GM18870 (cell line): Measurements from ENCODE around the gene TLE3.

Source experiments
- ATAC-seq: cut with Tn5 transposase; IDR thresholded peaks from one replicate; pipeline ENCODE4 v1.9.1; 2021; ENCODE audit warnings: moderate library complexity; ENCODE audit not compliant: unreplicated experiment

TLE3 gene

DNA sequence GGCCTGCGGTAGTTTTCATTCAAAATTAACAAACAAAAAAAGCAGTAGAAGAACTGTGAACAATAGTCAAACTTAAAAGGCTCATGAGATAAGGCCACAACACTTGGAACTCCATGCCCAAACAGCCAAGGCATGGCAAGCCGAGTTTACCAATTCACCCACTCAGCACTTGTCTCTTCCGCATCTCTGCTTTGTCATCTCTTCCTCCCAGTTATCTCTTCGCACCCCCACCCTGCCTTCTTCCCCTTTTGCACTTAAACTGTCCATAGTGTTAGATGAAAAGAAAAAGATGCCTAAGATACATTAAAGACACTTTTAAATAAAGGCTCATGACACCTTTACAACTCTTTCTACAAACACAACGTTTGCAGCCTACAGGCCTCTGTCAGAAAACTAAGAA lies 11.1 kb downstream of the TLE3 start:
- no peak for ATAC-seq

- ATAC-seq: no peak
Observed at GRCh38 chr15:70084461-70084860, 13.3 kb downstream of the TLE3 start.

DNA sequence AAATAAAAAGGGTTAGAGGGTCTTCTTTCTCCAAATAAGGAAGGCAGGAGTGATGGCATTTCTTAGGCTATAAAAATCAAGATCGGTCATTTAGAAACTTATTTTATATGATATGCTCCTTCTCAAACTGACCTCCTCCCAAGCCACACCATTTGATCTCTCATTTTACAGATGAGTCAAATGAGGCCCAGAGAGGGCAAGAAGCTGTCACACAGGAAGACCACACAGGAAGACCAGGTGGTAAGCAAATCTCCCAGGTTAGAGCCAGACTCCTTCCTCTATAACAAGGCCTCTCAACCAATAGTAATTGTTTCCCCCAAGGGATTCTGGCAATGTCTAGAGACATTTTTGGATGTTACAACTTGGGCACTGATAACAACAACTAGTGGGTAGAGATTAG lies 13.8 kb downstream of the TLE3 start:
- ATAC-seq: no peak

- ATAC-seq: no peak
Observed at GRCh38 chr15:70083418-70083817, 14.3 kb downstream of the TLE3 start.

GRCh38 chr15:70082281-70082900 lies 15.3 kb downstream of the TLE3 start:
- ATAC-seq: no peak

- no peak for ATAC-seq
Observed at GRCh38 chr15:70081612-70082011, 16.1 kb downstream of the TLE3 start.

DNA sequence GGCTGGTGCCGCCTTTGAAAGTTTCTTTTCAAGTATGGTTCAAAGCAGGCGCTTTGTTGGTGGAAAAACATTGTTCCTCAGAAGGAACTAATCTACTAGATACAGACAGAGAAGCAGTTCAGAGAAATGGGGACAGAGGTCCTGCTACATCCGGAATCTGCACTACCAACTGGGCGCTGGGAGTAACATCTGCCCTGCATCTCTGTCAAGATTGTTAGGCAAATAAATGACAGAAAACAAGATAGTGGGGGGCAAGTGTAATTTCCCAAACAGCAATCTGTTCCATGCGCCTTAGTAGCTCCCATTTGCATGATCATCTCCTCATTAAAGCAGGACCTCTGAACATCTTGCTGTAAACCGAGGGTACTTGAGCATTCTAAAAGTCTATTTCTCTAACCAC lies 17.4 kb downstream of the TLE3 start:
- ATAC-seq: no peak

GRCh38 chr15:70079888-70080287 lies 17.8 kb downstream of the TLE3 start:
- ATAC-seq: no peak

DNA sequence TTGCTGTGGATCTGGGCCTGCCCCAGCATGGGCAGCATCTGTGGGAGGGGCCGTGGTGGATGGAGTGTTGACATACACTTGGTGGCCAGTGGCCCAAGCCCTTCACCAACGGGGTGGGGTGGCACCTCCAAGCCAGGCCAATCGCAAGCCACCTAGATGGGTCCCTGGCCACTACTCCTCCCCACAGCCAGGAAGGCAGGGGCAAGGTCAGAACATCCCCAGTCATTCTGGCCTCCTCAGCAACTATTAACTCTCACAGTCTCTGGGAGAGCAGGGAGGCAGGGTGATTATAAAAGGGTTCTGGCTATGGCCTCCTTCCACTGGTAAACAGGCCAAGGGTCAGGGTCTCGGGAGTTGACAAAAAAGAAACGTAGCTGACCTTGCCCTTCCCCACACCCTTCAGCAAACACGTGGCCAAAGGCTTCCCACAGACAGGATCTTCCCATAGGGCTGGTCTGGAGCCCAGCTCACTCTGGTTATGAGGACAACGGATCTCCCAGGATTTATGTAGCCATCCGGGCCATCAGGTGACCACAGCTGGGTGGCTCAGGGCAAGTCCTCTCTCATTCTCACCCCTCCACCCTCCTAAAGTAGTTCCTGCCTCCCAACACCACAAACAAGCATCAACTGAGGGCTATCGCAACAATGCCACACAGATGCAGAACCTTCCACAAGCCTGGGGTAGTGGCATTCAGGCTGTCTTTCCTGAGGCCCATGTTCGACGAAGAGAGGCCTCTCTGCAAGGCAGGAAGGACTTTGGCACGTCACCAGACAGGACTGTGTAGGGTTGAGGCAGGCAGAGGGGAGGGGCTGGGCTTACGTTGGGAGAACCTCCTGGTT lies 18.9 kb downstream of the TLE3 start:
- ATAC-seq: no peak

GRCh38 chr15:70077188-70078147 lies 20.2 kb downstream of the TLE3 start:
- ATAC-seq: no peak

- no peak for ATAC-seq
Observed at GRCh38 chr15:70074380-70074779, 23.3 kb downstream of the TLE3 start.

GRCh38 chr15:70072479-70072878 lies 25.2 kb downstream of the TLE3 start:
- no peak for ATAC-seq

- no peak for ATAC-seq
Observed at GRCh38 chr15:70071799-70072198, 25.9 kb downstream of the TLE3 start.

DNA sequence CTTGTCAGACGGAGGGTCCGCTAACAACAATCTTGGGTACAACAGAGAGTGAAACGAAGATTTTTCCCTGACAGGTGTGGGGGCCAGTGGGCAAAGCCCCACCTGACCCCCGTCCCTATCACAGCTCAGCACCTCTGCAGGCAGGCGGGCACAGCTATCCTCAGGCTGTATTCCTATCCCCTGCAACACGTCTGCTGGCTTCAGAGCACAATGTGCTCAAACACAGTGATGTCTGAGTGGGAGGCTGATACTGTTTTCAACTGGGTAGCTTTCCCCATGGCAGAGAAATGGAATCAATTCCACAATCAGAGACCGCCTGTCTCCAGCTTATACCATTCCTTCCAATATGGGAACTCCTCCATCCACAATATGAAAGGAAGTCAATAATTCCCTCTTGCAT lies 28.0 kb downstream of the TLE3 start:
- no peak for ATAC-seq

DNA sequence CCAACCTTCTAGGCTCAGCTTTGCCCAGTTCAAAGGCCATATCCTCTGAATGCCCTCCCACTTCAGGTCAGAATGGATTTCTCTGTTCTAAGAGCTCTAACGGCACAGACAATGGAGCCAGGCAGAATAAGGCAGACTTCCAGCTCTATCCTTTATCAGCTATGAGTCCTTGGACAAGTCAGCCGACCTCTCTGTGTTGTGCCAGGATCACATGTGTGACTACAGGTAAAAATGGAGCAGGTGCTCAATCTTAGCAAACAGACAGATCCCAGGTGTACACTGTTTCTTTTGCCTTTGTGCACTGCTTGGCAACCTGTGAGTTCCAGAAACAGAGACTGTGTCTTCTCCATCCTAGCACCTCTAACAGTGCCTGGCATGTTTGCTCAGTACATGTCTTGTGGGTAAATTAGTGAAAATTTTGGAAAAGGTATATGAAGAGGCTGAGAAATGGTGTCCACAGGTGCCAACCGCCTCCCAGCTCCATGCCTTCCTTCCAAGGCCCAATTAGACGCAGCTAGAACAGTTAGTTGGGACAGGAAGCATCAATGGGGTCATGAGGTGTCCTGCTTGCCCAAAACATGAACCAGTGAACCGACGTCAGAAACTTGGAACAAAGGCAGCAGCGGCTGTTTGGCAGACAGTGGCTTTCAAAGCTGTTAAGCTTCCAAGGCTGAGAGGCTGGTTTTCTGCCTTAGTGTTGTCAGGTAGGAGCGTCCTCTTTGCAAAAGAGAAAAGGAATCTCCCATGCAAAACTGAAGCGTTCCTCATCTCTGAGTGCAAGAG lies 28.7 kb downstream of the TLE3 start:
- ATAC-seq: no peak

DNA sequence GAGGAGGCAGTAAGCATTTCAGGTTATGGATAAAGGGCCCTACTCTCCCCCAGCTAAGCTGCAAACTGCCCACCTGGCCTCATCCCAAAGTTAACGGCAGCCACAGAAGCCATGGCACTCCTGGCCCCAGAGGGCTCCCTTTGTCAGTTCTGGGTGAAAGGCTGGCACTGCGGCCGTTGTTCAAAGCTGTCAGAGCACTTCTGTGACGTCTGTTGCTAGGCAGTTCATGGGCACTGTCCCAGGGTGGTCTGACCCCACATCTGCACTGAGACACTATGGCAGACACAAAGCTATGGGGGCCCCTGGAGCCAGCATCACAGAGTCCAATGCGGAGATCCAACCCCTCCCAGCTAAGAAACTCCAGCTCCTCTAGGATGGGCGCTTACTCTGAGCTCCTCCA lies 30.0 kb downstream of the TLE3 start:
- ATAC-seq: no peak

- ATAC-seq: no peak
Observed at GRCh38 chr15:70067011-70067410, 30.7 kb downstream of the TLE3 start.

DNA sequence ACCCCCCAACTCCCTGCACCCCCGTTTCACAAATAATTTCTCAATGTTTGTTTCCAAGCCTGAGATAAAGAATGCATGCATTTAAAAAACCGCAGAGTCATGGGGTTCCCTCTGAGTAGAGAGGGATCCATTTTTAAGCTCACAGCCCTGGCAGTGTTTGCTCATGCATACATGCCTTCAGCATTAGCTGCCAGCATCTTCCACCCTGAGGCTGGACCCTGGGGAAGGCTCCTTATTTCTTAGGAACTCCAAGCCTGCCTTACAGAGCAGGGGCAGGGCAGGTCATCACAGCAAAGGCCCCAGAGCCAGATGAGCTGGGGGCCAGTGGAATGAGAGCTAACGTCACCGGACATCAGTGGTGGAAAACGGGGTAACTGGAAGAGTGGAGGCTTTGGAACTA lies 31.3 kb downstream of the TLE3 start:
- no peak for ATAC-seq

GRCh38 chr15:70066004-70066403 lies 31.7 kb downstream of the TLE3 start:
- no peak for ATAC-seq

GRCh38 chr15:70065006-70065722 lies 32.6 kb downstream of the TLE3 start:
- no peak for ATAC-seq
